NCI-H524 (cell line): Measurements from ENCODE around the gene NDFIP2.

Source experiments
- DNase-seq, 2 experiments: peaks; one replicate each; lab custom pipeline; 2025; lab: John Stamatoyannopoulos, UW

Gene NDFIP2, protein sequence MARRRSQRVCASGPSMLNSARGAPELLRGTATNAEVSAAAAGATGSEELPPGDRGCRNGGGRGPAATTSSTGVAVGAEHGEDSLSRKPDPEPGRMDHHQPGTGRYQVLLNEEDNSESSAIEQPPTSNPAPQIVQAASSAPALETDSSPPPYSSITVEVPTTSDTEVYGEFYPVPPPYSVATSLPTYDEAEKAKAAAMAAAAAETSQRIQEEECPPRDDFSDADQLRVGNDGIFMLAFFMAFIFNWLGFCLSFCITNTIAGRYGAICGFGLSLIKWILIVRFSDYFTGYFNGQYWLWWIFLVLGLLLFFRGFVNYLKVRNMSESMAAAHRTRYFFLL

GRCh38 chr13:79480954-79481684 lies at the start of gene NDFIP2:
NDFIP2 (plus strand) TSS chr13:79481155; CDS start chr13:79481204, 49 bp downstream.
- peak; percentile 72 to 83 for DNase-seq

- DNase-seq = no peak
Observed at GRCh38 chr13:79432086-79432485, 48.9 kb upstream of the NDFIP2 start.

- DNase-seq = no peak
Observed at GRCh38 chr13:79432992-79433391, 48.0 kb upstream of the NDFIP2 start.

DNA sequence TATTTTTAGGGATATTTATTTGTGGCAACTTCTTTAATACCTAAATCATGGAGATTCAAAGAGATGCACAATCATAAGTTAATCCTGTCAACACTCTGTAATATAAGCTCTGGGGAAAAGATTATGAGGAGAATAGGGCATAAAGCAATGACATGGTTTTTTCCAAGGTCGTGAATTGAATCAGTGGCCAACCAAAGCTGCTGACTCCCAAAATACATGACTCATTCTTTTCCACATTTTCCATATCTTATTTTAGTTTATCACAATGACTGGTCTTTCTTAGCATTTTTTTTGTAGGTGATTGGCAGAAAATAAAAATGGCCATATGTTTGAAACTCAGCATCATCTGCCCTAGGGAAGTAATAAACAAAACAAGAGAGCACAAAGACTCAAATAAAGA lies 46.4 kb upstream of the NDFIP2 start:
- no peak for DNase-seq

- DNase-seq = no peak
Observed at GRCh38 chr13:79435561-79435990, 45.4 kb upstream of the NDFIP2 start.

GRCh38 chr13:79439275-79439674 lies 41.7 kb upstream of the NDFIP2 start:
- no peak for DNase-seq

DNA sequence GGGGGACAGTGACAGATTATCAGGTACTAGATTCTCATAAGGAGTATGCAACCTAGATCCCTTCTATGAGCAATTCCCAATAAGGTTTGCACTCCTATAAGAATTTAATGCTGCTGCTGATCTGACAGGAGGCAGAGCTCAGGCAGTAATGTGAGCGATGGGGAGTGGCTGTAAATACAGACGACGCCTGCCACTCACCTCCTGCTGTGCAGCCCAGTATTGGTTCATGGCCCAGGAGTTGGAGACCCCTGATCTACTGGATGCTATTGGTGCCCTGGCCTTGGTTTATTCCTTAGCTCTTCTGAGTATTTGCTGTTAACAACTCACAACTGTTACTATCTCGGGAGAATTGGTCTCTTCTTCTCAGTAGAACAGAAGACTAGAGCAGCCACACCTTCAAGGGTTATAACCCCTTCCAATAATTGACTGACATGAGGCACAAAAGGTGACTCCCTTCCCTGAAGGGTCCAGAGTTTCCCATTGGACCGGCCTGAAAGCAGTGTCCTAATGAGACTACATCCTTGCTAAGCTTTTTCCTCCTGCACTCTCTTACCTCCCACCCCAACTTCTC lies 39.9 kb upstream of the NDFIP2 start:
- DNase-seq = no peak

DNA sequence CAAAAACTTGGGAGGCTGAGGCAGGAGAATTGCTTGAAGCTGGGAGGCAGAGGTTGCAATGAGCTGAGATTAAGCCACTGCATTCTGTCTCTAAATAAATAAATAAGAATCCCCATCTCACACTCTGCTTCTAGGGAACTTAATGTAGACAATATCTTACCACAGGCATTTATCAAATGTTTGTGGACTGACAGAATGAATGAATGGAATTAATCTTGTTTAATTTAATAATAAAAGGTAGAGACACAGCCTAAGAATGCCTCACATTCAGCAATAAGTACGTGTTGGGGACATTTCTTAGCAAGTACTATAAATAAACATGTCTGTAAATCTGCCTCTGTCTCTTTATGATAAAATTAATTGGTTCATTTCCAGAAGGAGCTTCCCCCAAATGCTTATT lies 38.7 kb upstream of the NDFIP2 start:
- DNase-seq = no peak

DNA sequence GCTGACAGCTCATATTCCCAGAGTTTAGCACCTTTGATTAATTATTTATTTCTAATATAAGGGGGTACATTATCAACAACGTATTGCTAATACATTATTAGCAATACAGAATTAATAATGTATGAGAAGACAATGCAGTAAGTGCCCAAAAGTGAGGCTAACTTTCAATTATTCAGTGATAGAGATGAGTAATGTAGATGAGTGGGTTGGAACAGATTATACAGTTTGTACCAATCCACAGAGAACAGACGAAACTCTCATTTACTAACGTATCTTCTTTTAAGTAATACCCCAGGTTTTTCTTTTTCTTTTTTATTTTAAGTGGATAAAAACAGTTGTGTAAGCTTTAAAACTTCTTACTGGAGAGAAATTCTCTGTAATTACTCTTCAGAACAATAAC lies 38.2 kb upstream of the NDFIP2 start:
- DNase-seq = no peak

GRCh38 chr13:79445968-79446645 lies 34.8 kb upstream of the NDFIP2 start:
- no peak for DNase-seq

GRCh38 chr13:79447141-79447540 lies 33.8 kb upstream of the NDFIP2 start:
- peak in 1 of 2 experiments; percentile 49 for DNase-seq

GRCh38 chr13:79447741-79448140 lies 33.2 kb upstream of the NDFIP2 start:
- peak; percentile 84 to 95 for DNase-seq

DNA sequence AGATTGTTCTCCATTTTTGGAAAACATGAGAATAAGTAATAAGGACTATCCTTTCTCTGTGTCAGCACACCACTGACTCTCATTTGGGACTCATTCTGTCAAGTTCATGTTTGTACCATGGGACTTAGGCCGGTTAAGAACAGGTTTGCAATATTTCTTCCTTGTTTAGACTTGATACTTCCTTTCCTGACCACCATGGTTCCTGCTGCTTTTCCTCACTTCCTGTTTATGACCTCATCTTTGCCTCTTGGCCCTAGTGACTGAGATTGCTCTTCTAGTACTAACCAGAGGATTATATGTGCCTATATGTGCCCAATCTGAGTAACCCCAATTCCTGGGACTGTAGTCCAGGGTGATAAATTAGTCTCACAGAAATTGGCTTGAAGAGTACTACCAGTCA lies 32.5 kb upstream of the NDFIP2 start:
- DNase-seq = no peak

DNA sequence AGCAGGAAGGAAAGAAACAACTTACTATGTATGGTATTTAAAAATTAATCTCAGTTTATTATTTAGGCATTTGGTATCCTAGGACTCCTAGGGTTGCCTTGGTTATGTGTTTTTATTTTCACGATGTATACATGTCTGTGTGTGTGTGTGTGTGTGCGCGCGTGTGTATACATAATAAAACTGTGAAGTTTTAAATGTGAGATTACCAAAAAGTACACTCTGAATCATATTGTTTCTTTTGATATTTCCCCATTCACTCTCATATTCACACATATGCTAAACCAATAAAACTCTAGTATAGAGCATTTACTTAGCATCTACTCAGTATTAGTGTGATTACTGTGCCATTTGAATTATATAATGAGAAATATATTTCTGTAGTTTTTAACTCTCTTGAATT lies 30.8 kb upstream of the NDFIP2 start:
- no peak for DNase-seq

GRCh38 chr13:79451500-79451962 lies 29.4 kb upstream of the NDFIP2 start:
- DNase-seq = no peak

DNA sequence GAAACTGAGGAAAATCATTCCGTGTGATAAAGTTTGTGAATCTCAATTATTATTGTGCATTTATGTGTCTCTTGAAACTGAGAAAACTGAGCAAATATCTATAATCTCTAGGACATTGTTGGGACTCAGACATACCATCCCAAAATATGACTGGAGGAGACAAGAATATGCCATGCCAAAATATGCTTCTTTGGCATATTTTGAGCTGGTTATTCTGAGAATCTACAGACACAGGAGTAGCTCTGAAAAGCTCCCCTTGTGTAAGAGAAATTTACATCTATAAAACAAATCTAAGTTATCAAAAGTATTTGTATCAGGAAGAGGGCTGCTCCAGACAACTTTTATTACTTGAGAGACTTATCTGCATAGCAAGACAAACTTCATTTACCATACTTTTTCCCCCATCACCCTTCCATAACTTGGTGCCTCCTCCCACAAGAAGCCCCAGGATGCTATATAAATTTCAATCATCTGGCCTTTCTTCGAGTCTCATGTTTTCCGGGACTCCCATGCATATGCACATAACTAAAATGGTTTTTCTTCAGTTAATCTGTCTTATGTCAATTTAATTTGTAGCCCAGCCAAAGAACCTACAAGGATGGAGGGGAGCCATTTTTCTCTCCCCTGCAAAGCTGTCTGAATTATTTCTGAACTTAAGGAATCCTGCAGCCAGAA lies 28.6 kb upstream of the NDFIP2 start:
- no peak for DNase-seq

DNA sequence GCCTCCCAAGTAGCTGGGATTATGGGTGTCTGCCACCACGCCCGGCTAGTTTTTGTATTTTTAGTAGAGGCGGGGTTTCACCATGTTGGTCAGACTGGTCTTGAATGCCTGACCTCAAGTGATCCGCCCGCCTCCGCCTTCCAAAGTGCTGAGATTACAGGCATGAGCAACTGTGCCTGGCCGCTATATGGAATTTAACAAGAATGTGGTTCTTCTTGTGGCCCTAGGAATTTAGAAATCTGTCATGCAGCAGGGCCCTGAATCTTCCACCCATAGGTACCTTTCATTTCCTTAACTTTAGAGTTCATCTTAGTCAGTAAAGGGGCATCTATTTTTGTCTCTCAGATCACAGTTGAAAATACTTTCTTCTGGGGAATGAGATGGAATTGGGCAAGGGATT lies 25.6 kb upstream of the NDFIP2 start:
- DNase-seq = no peak

- no peak for DNase-seq
Observed at GRCh38 chr13:79456051-79456450, 24.9 kb upstream of the NDFIP2 start.

GRCh38 chr13:79456656-79457365 lies 24.1 kb upstream of the NDFIP2 start:
- DNase-seq = no peak

- no peak for DNase-seq
Observed at GRCh38 chr13:79457390-79457789, 23.6 kb upstream of the NDFIP2 start.

DNA sequence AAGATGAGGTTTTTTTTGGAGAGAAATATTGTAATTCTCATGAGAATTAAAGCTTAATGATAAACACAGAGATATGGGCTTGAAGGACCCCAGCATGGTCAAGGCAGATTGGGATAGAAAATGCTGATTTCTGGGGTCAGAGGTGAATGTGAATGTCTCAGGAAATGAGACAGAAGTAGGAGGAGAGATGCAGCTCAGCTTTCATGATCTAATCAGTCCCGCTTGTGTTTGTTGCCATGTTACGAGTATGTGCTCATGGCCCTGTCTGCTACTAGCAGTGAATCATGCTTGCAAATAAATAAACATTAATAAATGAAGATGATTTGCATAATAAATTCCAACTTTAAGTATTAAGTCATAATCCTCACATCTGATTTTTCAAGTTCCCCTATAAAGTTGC lies 23.0 kb upstream of the NDFIP2 start:
- DNase-seq = no peak
